GM23248 (cell line): ENCODE results near the gene ADGRF5. TPM values are rescaled to one million over a fixed set of nuclear protein-coding genes. Genes with fewer than 3 reads are reported as not detected.
A peak's percentile ranks its signal among the peaks of the same experiment; 100 is the strongest.
"Not testable (repeated sequence)": the region's sequence is repeated elsewhere in the genome, so short reads cannot be mapped to it uniquely, and the experiment has no call there.

ENCODE experiments used
- DNase-seq: peaks from one replicate; pipeline ENCODE4 v3.0.0-alpha.2; 2015
- H2AFZ ChIP-seq: fragments of 200-600 bp; sonication (generic); 2 replicates; pipeline ENCODE4 v1.6.1; 2016; ENCODE audit warnings: antibody characterized with exemption
- H3F3A ChIP-seq: fragments of 200-600 bp; sonication (generic); 2 replicates; pipeline ENCODE4 v1.6.1; 2016; ENCODE audit warnings: mild to moderate bottlenecking, antibody characterized with exemption, mixed run types; ENCODE audit not compliant: insufficient read depth
- H3K27ac ChIP-seq: fragments of 200-600 bp; sonication (generic); 2 replicates; pipeline ENCODE4 v1.5.1; 2016; ENCODE audit warnings: mild to moderate bottlenecking
- H3K27me3 ChIP-seq: fragments of 200-600 bp; sonication (generic); replicated peaks from 2 replicates; pipeline ENCODE4 v1.6.1; 2016; ENCODE audit warnings: mild to moderate bottlenecking; ENCODE audit not compliant: insufficient read depth
- H3K36me3 ChIP-seq: fragments of 200-600 bp; sonication (generic); 2 replicates; pipeline ENCODE4 v1.6.1; 2016; ENCODE audit warnings: low read depth, mild to moderate bottlenecking
- H3K4me1 ChIP-seq: fragments of 200-600 bp; sonication (generic); 2 replicates; pipeline ENCODE4 v1.6.1; 2016; ENCODE audit warnings: mild to moderate bottlenecking; ENCODE audit not compliant: insufficient read depth
- H3K4me2 ChIP-seq: fragments of 200-600 bp; sonication (generic); one replicate; pipeline ENCODE4 v1.6.1; 2016; ENCODE audit warnings: mild to moderate bottlenecking; ENCODE audit not compliant: unreplicated experiment
- H3K4me3 ChIP-seq: fragments of 200-600 bp; sonication (generic); 2 replicates; pipeline ENCODE4 v1.5.1; 2016; ENCODE audit warnings: mild to moderate bottlenecking
- H3K79me2 ChIP-seq: fragments of 200-600 bp; sonication (generic); 2 replicates; pipeline ENCODE4 v1.6.1; 2016; ENCODE audit warnings: mild to moderate bottlenecking; ENCODE audit not compliant: insufficient read depth
- H3K9ac ChIP-seq: fragments of 200-600 bp; sonication (generic); 2 replicates; pipeline ENCODE4 v1.6.1; 2016; ENCODE audit warnings: mild to moderate bottlenecking
- H3K9me2 ChIP-seq: fragments of 200-600 bp; sonication (generic); 2 replicates; pipeline ENCODE4 v1.6.1; 2016; ENCODE audit warnings: mixed run types, mild to moderate bottlenecking, moderate library complexity; ENCODE audit not compliant: insufficient read depth
- H3K9me3 ChIP-seq: fragments of 200-600 bp; sonication (generic); one replicate; pipeline ENCODE4 v1.6.1; 2017; ENCODE audit warnings: low read depth
- H4K20me1 ChIP-seq: fragments of 200-600 bp; sonication (generic); 2 replicates; pipeline ENCODE4 v1.6.0; 2016; ENCODE audit not compliant: insufficient read depth
- EZH2 ChIP-seq: fragments of 200-600 bp; sonication (generic); IDR thresholded peaks from 2 replicates; pipeline ENCODE4 v1.6.1; 2018; ENCODE audit warnings: antibody characterized with exemption, mild to moderate bottlenecking; ENCODE audit not compliant: insufficient read depth, poor library complexity, severe bottlenecking
- EZH2phosphoT487 ChIP-seq: fragments of 200-600 bp; sonication (generic); IDR thresholded peaks from 2 replicates; pipeline ENCODE4 v1.6.1; 2018; ENCODE audit warnings: antibody characterized with exemption, moderate library complexity, mild to moderate bottlenecking, low read depth; ENCODE audit not compliant: insufficient read depth
- WGBS, 2 experiments: methylation state at CpG; one replicate each; pipeline ENCODE4 v1.1.6; 2015 to 2017; ENCODE audit warnings: low lambda C conversion rate in 2 of 2, low coverage in 1 of 2; ENCODE audit errors: missing lambda C conversion rate in 2 of 2; 5-methylcytosine and 5-hydroxymethylcytosine counted together
- in situ Hi-C: fragments of 300-500 bp; cut with MboI; formaldehyde crosslinking; loops from 2 replicates; pipeline ENCODE4 v1.15.0; 2020
- polyA plus RNA-seq: library from polyadenylated mRNA; unstranded; fragments of >200 nt; fragmentation: Nextera tagmentation; extraction: Ambion mirVana; gene quantifications from 2 replicates; pipeline ENCODE4 v1.2.1, GENCODE V29; 2016
- total RNA-seq: library from RNA; depleted of rRNA; stranded (reverse); fragments of >200 nt; shearing (Covaris generic); gene quantifications from 2 replicates; pipeline ENCODE4 v1.2.3, GENCODE V29; 2014

The ADGRF5 gene
- total and polyA plus RNA-seq, 2 experiments from 2014 or later: 0.29 to 0.65 TPM

- Histone ChIP-seq H3K27me3 (no peaks in the 10 kb centered on the region; the same call in 1 of the 2 replicates), H3K9ac (no peak overlapping the region), H3K79me2 (no peaks in the 10 kb centered on the region), H3K9me2 (no peaks in the 10 kb centered on the region), H4K20me1 (no peaks in the 10 kb centered on the region), H2AFZ (no peak overlapping the region), H3K9me3 (no peaks in the 10 kb centered on the region), H3K4me2 (no peak overlapping the region), H3K4me3 (no peak overlapping the region), H3K36me3 (no peaks in the 10 kb centered on the region), H3K4me1 (no peaks in the 10 kb centered on the region), H3F3A (no peaks in the 10 kb centered on the region), H3K27ac (no peak overlapping the region)
- no peak for DNase-seq
- 32 to 38% methylated on average over 2 of the region's 2 CpGs for WGBS, 2 experiments
- TF ChIP-seq EZH2 (no peak), EZH2phosphoT487 (no peak)
- in situ Hi-C loops: no loop called here
Measured at GRCh38 chr6:46865221-46865620, 56.5 kb downstream of the ADGRF5 start.

- H3K4me3 ChIP-seq: no peak overlapping the region
- H3K4me2 ChIP-seq: no peak overlapping the region
- H3K9me2 ChIP-seq: no peaks in the 10 kb centered on the region
- in situ Hi-C loops: no loop called here
- H3K9me3 ChIP-seq: no peaks in the 10 kb centered on the region
- no peak overlapping the region for H3K27ac ChIP-seq
- TF ChIP-seq EZH2: no peak
- no peak for TF ChIP-seq EZH2phosphoT487
- H2AFZ ChIP-seq: no peak overlapping the region
- DNase-seq: no peak
- WGBS, 2 experiments: 35 to 43% methylated on average over 3 of the region's 3 CpGs
- H3K79me2 ChIP-seq: no peaks in the 10 kb centered on the region
- no peaks in the 10 kb centered on the region for H3K36me3 ChIP-seq
- no peaks in the 10 kb centered on the region for H3K4me1 ChIP-seq
- H4K20me1 ChIP-seq: no peaks in the 10 kb centered on the region
- H3K27me3 ChIP-seq: no peaks in the 10 kb centered on the region; the same call in 1 of the 2 replicates
- H3F3A ChIP-seq: no peaks in the 10 kb centered on the region
- no peak overlapping the region for H3K9ac ChIP-seq
Measured at GRCh38 chr6:46863791-46864190, 57.9 kb downstream of the ADGRF5 start.

- no peaks in the 10 kb centered on the region for H3K4me1 ChIP-seq
- H3F3A ChIP-seq: no peaks in the 10 kb centered on the region
- no peak overlapping the region for H3K4me2 ChIP-seq
- no peak overlapping the region for H3K9ac ChIP-seq
- no peak overlapping the region for H3K4me3 ChIP-seq
- no peaks in the 10 kb centered on the region for H3K9me2 ChIP-seq
- TF ChIP-seq EZH2 (no peak), EZH2phosphoT487 (no peak)
- H3K36me3 ChIP-seq: no peaks in the 10 kb centered on the region
- H2AFZ ChIP-seq: no peak overlapping the region
- 24 to 34% methylated on average over 2 of the region's 2 CpGs for WGBS, 2 experiments
- no peaks in the 10 kb centered on the region for H3K9me3 ChIP-seq
- no peaks in the 10 kb centered on the region for H4K20me1 ChIP-seq
- DNase-seq: no peak
- in situ Hi-C loops: no loop called here
- H3K79me2 ChIP-seq: no peaks in the 10 kb centered on the region
- no peak overlapping the region for H3K27ac ChIP-seq
- H3K27me3 ChIP-seq: no peaks in the 10 kb centered on the region; the same call in 1 of the 2 replicates
Measured at GRCh38 chr6:46862381-46862780, 59.4 kb downstream of the ADGRF5 start.

- not testable (repeated sequence) for H3K27me3 ChIP-seq, H3K4me1 ChIP-seq, H3K79me2 ChIP-seq, H3K9ac ChIP-seq, H3K4me2 ChIP-seq, H3K9me3 ChIP-seq, H2AFZ ChIP-seq, H4K20me1 ChIP-seq, H3K27ac ChIP-seq, H3F3A ChIP-seq, H3K9me2 ChIP-seq, H3K4me3 ChIP-seq, H3K36me3 ChIP-seq
- in situ Hi-C loops: loop anchor here (10.0 kb wide), 1 partner anchor 189 kb away; the partner anchor contains the start of gene ADGRF1
- 15 to 23% methylated on average over 1 of the region's 1 CpG for WGBS, 2 experiments
- peak; percentile 37 for DNase-seq
Measured at GRCh38 chr6:46855966-46856365, 65.8 kb downstream of the ADGRF5 start.

GRCh38 chr6:46851576-46851975 lies 70.2 kb downstream of the ADGRF5 start:
- in situ Hi-C loops: loop anchor here (10.0 kb wide), 1 partner anchor 193 kb away; the partner anchor contains the start of gene ADGRF1
- H3K4me1 ChIP-seq, H3F3A ChIP-seq, H3K9me2 ChIP-seq, H3K36me3 ChIP-seq, H3K4me3 ChIP-seq, H3K27me3 ChIP-seq, H3K27ac ChIP-seq, H3K4me2 ChIP-seq, H3K9ac ChIP-seq, H3K79me2 ChIP-seq, H3K9me3 ChIP-seq, H2AFZ ChIP-seq, H4K20me1 ChIP-seq, DNase-seq: not testable (repeated sequence)
- WGBS, 2 experiments: 33 to 40% methylated on average over 4 of the region's 4 CpGs
